GM12878 (cell line): ENCODE results near the gene SMARCAL1. TPM values are rescaled to one million over a fixed set of nuclear protein-coding genes. Genes with fewer than 3 reads are reported as not detected.

Experiments
- ATF7 ChIP-seq: fragments of 450-650 bp; IDR thresholded peaks from 2 replicates; pipeline ENCODE4 v1.6.1; 2016; ENCODE audit warnings: low read depth, mild to moderate bottlenecking
- CHD2 ChIP-seq: IDR thresholded peaks from 2 replicates; pipeline ENCODE4 v1.6.1; 2011; ENCODE audit warnings: low read depth, low read length, improper control_type of control experiment, borderline replicate concordance
- CREB1 ChIP-seq: IDR thresholded peaks from 2 replicates; pipeline ENCODE4 v1.6.1; 2012; ENCODE audit warnings: low read depth, mild to moderate bottlenecking, inconsistent platforms
- DPF2 ChIP-seq: fragments of 450-650 bp; IDR thresholded peaks from 2 replicates; pipeline ENCODE4 v1.6.1; 2017; ENCODE audit warnings: mild to moderate bottlenecking
- FOXM1 ChIP-seq: IDR thresholded peaks from 2 replicates; pipeline ENCODE4 v1.6.1; 2012; ENCODE audit warnings: low read depth, mild to moderate bottlenecking, inconsistent platforms, low read length, moderate library complexity
- HCFC1 ChIP-seq: fragments of 150-350 bp; IDR thresholded peaks from 2 replicates; pipeline ENCODE4 v1.6.1; 2014; ENCODE audit warnings: low read length
- HDAC6 ChIP-seq: fragments of 200-600 bp; sonication (generic); IDR thresholded peaks from one replicate; pipeline ENCODE4 v1.8.0; 2017; ENCODE audit warnings: antibody characterized with exemption; ENCODE audit not compliant: unreplicated experiment
- IKZF1 ChIP-seq: fragments of 450-650 bp; conservative IDR thresholded peaks from 2 replicates; pipeline ENCODE4 v1.6.1; 2017; ENCODE audit warnings: antibody characterized with exemption, mild to moderate bottlenecking
- KDM1A ChIP-seq: fragments of 200-600 bp; sonication (generic); IDR thresholded peaks from 2 replicates; pipeline ENCODE4 v1.6.1; 2016; ENCODE audit warnings: borderline replicate concordance
- MEF2A ChIP-seq: IDR thresholded peaks from 2 replicates; pipeline ENCODE4 v1.6.1; 2011; ENCODE audit warnings: low read depth, mild to moderate bottlenecking, low read length, moderate library complexity; ENCODE audit not compliant: insufficient read depth
- MYC ChIP-seq: IDR thresholded peaks from 2 replicates; pipeline ENCODE4 v1.6.1; 2011; ENCODE audit warnings: mild to moderate bottlenecking, low read length, moderate library complexity, inconsistent platforms; ENCODE audit not compliant: insufficient read depth, insufficient replicate concordance, insufficient read length, severe bottlenecking
- NBN ChIP-seq: fragments of 450-650 bp; IDR thresholded peaks from 2 replicates; pipeline ENCODE4 v1.6.1; 2016
- NR2C2 ChIP-seq: IDR thresholded peaks from 2 replicates; pipeline ENCODE4 v1.6.1; 2011; ENCODE audit warnings: borderline replicate concordance, low read depth; ENCODE audit not compliant: control insufficient read depth, insufficient read length
- PAX8 ChIP-seq: fragments of 450-650 bp; IDR thresholded peaks from 2 replicates; pipeline ENCODE4 v1.6.1; 2017; ENCODE audit warnings: mild to moderate bottlenecking, moderate library complexity
- POLR2A ChIP-seq: IDR thresholded peaks from 2 replicates; pipeline ENCODE4 v1.6.1; 2011; ENCODE audit warnings: low read depth, mild to moderate bottlenecking, low read length
- SPI1 ChIP-seq: IDR thresholded peaks from 2 replicates; pipeline ENCODE4 v1.6.1; 2011; ENCODE audit warnings: low read depth, mild to moderate bottlenecking, low read length, moderate library complexity, borderline replicate concordance; ENCODE audit not compliant: insufficient read depth
- SREBF1 ChIP-seq: IDR thresholded peaks from 2 replicates; pipeline ENCODE4 v1.6.1; 2012; ENCODE audit warnings: mild to moderate bottlenecking, low read length
- STAT3 ChIP-seq: IDR thresholded peaks from 2 replicates; pipeline ENCODE4 v1.6.1; 2011; ENCODE audit warnings: low read depth, low read length, improper control_type of control experiment
- TAF1 ChIP-seq: IDR thresholded peaks from 2 replicates; pipeline ENCODE4 v1.6.1; 2011; ENCODE audit warnings: mild to moderate bottlenecking, low read depth, low read length, borderline replicate concordance
- ZNF622 ChIP-seq: fragments of 450-650 bp; IDR thresholded peaks from 2 replicates; pipeline ENCODE4 v1.6.1; 2017; ENCODE audit warnings: mild to moderate bottlenecking, inconsistent platforms
- polyA plus RNA-seq, 11 experiments: library from polyadenylated mRNA; depleted of rRNA in 4 of 11; unstranded in 6 of 11; stranded (reverse) in 5 of 11; fragments of >200 nt; fragmentation: Nextera tagmentation in 4 of 11; fragmentation: Illumina TruSeq in 1 of 11; extraction: Ambion mirVana in 4 of 11; extraction: Trizol in 1 of 11; gene quantifications; 1 replicate in 1 of 11; 2 replicates in 10 of 11; pipeline versions ENCODE4 v1.2.1 to v1.2.3, GENCODE V29; 2011 to 2016; ENCODE audit warnings: inconsistent platforms in 2 of 11, missing spikeins in 2 of 11, low read depth in 1 of 11
- total RNA-seq, 4 experiments: library from RNA; depleted of rRNA in 3 of 4; stranded (reverse); fragments of >200 nt in 3 of 4; fragmentation: Illumina TruSeq in 1 of 4; extraction: Trizol in 1 of 4; gene quantifications; 2 replicates each; pipeline versions ENCODE4 v1.2.1 to v1.2.3, GENCODE V29; 2013 to 2021
- TF ChIP-seq, protein P1 (sequence below): IDR thresholded peaks from 2 replicates; pipeline ENCODE4 v1.6.1; 2012; ENCODE audit warnings: improper control_type of control experiment, low read depth, low read length; ENCODE audit not compliant: insufficient replicate concordance
- TF ChIP-seq, protein P2 (sequence below): fragments of 450-650 bp; IDR thresholded peaks from 2 replicates; pipeline ENCODE4 v1.6.1; 2017; ENCODE audit warnings: mild to moderate bottlenecking, moderate library complexity

Gene SMARCAL1
- total and polyA plus RNA-seq, 10 of the 15 experiments (the other 5 are each of a cell fraction or from before 2014, with no cell fraction given) = 10.8 to 32.9 (median 21.8) TPM

DNA sequence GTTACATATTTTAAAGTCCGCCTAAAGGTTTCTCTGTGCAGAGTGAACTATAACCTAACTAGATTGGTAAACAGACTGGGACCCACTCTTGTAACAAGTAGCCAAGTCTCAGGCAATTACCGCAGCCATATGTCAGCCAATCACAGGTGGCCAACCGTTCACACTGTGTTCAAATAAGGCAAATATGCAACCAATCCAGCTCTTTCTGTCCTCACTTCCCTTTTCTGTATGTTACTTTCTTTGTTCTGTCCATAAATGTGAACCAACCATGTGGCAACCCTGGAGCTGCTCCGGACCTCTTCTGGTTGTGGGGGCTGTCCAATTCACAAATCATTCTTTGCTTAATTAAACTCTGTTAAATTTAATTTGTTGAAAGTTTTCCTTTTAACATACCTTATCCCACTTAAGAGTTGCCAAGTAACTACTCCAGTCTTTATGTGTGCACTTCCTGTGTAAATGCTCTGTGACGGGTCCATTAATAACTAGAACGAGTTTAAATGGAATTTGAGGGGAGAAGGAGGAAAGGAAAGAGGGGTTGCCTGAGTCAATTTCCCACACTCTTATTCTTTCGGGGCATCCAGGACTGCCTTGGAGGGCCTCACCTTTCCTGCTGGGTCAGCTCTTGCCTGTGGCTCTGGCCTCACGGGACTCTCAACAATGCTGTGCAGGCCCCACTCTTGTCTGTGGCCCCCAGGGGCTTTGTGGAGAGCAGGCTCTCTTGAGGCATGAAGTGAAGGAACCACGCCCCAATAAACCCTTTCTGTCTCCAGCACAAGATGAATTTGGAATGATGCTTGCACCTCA is 79.7 kb downstream of the SMARCAL1 start (continued):
- TF ChIP-seq, protein P1, sequence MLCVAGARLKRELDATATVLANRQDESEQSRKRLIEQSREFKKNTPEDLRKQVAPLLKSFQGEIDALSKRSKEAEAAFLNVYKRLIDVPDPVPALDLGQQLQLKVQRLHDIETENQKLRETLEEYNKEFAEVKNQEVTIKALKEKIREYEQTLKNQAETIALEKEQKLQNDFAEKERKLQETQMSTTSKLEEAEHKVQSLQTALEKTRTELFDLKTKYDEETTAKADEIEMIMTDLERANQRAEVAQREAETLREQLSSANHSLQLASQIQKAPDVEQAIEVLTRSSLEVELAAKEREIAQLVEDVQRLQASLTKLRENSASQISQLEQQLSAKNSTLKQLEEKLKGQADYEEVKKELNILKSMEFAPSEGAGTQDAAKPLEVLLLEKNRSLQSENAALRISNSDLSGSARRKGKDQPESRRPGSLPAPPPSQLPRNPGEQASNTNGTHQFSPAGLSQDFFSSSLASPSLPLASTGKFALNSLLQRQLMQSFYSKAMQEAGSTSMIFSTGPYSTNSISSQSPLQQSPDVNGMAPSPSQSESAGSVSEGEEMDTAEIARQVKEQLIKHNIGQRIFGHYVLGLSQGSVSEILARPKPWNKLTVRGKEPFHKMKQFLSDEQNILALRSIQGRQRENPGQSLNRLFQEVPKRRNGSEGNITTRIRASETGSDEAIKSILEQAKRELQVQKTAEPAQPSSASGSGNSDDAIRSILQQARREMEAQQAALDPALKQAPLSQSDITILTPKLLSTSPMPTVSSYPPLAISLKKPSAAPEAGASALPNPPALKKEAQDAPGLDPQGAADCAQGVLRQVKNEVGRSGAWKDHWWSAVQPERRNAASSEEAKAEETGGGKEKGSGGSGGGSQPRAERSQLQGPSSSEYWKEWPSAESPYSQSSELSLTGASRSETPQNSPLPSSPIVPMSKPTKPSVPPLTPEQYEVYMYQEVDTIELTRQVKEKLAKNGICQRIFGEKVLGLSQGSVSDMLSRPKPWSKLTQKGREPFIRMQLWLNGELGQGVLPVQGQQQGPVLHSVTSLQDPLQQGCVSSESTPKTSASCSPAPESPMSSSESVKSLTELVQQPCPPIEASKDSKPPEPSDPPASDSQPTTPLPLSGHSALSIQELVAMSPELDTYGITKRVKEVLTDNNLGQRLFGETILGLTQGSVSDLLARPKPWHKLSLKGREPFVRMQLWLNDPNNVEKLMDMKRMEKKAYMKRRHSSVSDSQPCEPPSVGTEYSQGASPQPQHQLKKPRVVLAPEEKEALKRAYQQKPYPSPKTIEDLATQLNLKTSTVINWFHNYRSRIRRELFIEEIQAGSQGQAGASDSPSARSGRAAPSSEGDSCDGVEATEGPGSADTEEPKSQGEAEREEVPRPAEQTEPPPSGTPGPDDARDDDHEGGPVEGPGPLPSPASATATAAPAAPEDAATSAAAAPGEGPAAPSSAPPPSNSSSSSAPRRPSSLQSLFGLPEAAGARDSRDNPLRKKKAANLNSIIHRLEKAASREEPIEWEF = peak; percentile 21
- TF ChIP-seq NR2C2 (no peak), IKZF1 (peak; percentile 41; the same call in 1 of the 2 replicates), CREB1 (0 out of 2 replicates have a peak, but pooled peaks have one; percentile 22), TAF1 (no peak; the same call in 1 of the 2 replicates), STAT3 (no peak), PAX8 (0 out of 2 replicates have a peak, but pooled peaks have one; percentile 29), SREBF1 (no peak), MYC (no peak), ATF7 (no peak; the same call in 1 of the 2 replicates), NBN (0 out of 2 replicates have a peak, but pooled peaks have one; percentile 27), HCFC1 (no peak), SPI1 (peak; percentile 96), POLR2A (peak; percentile 41), MEF2A (no peak), HDAC6 (no peak), KDM1A (no peak), CHD2 (no peak), DPF2 (peak; percentile 32; the same call in 1 of the 2 replicates), FOXM1 (0 out of 2 replicates have a peak, but pooled peaks have one; percentile 19), ZNF622 (no peak)
- TF ChIP-seq, protein P2, sequence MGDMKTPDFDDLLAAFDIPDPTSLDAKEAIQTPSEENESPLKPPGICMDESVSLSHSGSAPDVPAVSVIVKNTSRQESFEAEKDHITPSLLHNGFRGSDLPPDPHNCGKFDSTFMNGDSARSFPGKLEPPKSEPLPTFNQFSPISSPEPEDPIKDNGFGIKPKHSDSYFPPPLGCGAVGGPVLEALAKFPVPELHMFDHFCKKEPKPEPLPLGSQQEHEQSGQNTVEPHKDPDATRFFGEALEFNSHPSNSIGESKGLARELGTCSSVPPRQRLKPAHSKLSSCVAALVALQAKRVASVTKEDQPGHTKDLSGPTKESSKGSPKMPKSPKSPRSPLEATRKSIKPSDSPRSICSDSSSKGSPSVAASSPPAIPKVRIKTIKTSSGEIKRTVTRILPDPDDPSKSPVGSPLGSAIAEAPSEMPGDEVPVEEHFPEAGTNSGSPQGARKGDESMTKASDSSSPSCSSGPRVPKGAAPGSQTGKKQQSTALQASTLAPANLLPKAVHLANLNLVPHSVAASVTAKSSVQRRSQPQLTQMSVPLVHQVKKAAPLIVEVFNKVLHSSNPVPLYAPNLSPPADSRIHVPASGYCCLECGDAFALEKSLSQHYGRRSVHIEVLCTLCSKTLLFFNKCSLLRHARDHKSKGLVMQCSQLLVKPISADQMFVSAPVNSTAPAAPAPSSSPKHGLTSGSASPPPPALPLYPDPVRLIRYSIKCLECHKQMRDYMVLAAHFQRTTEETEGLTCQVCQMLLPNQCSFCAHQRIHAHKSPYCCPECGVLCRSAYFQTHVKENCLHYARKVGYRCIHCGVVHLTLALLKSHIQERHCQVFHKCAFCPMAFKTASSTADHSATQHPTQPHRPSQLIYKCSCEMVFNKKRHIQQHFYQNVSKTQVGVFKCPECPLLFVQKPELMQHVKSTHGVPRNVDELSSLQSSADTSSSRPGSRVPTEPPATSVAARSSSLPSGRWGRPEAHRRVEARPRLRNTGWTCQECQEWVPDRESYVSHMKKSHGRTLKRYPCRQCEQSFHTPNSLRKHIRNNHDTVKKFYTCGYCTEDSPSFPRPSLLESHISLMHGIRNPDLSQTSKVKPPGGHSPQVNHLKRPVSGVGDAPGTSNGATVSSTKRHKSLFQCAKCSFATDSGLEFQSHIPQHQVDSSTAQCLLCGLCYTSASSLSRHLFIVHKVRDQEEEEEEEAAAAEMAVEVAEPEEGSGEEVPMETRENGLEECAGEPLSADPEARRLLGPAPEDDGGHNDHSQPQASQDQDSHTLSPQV = no peak
